Measurements from ENCODE around the gene AKAP8.

AKAP8 gene

GRCh38 chr19:15390814-15391213 lies 11.2 kb upstream of the AKAP8 start:
- DNase-seq (ENCODE audit: insufficient read length) (no peak), FAIRE-seq (no peak)
- no peak for TF ChIP-seq POLR2A (IDR thresholded peaks at IDR 0.05; ENCODE audit: low read depth, low read length)
- TF ChIP-seq TAF1 (IDR thresholded peaks at IDR 0.05; ENCODE audit: borderline replicate concordance, low read depth, low read length) = no peak
- TF ChIP-seq POLR2AphosphoS5 (IDR thresholded peaks at IDR 0.05; ENCODE audit: low read depth, low read length) = no peak

- FAIRE-seq = no peak
- no peak for TF ChIP-seq TAF1 (IDR thresholded peaks at IDR 0.05; ENCODE audit: borderline replicate concordance, low read depth, low read length)
- no peak for TF ChIP-seq POLR2AphosphoS5 (IDR thresholded peaks at IDR 0.05; ENCODE audit: low read depth, low read length)
- TF ChIP-seq POLR2A (IDR thresholded peaks at IDR 0.05; ENCODE audit: low read depth, low read length) = no peak
- no peak for DNase-seq (ENCODE audit: insufficient read length)
Observed at GRCh38 chr19:15381864-15382263, 2.3 kb upstream of the AKAP8 start.

GRCh38 chr19:15381429-15381828 lies 1.8 kb upstream of the AKAP8 start:
- FAIRE-seq = no peak
- TF ChIP-seq POLR2A (IDR thresholded peaks at IDR 0.05; ENCODE audit: low read depth, low read length) (no peak), POLR2AphosphoS5 (IDR thresholded peaks at IDR 0.05; ENCODE audit: low read depth, low read length) (no peak), TAF1 (IDR thresholded peaks at IDR 0.05; ENCODE audit: borderline replicate concordance, low read depth, low read length) (no peak)

GRCh38 chr19:15379999-15380647 lies 536 bp upstream of the AKAP8 start:
- DNase-seq (ENCODE audit: insufficient read length) (no peak), FAIRE-seq (no peak)
- TF ChIP-seq POLR2AphosphoS5 (IDR thresholded peaks at IDR 0.05; ENCODE audit: low read depth, low read length) = no peak
- TF ChIP-seq POLR2A (IDR thresholded peaks at IDR 0.05; ENCODE audit: low read depth, low read length) = no peak
- TF ChIP-seq TAF1 (IDR thresholded peaks at IDR 0.05; ENCODE audit: borderline replicate concordance, low read depth, low read length) = no peak

More at GRCh38 chr19:15381429-15381828, 1.8 kb upstream of the AKAP8 start:
- DNase-seq (ENCODE audit: insufficient read length) = no peak

- FAIRE-seq = peak; percentile 78
- no peak for DNase-seq (ENCODE audit: insufficient read length)
- TF ChIP-seq POLR2A (IDR thresholded peaks at IDR 0.05; ENCODE audit: low read depth, low read length) = 0 out of 2 replicates have a peak, but pooled peaks have one; percentile 17
- TF ChIP-seq POLR2AphosphoS5 (IDR thresholded peaks at IDR 0.05; ENCODE audit: low read depth, low read length) = no peak
- 0 out of 2 replicates have a peak, but pooled peaks have one; percentile 33 for TF ChIP-seq TAF1 (IDR thresholded peaks at IDR 0.05; ENCODE audit: borderline replicate concordance, low read depth, low read length)
Observed at GRCh38 chr19:15378534-15379082, 979 bp downstream of the AKAP8 start.

- DNase-seq (ENCODE audit: insufficient read length) = no peak
- TF ChIP-seq TAF1 (IDR thresholded peaks at IDR 0.05; ENCODE audit: borderline replicate concordance, low read depth, low read length) (no peak), POLR2AphosphoS5 (IDR thresholded peaks at IDR 0.05; ENCODE audit: low read depth, low read length) (no peak)
- FAIRE-seq = no peak
Observed at GRCh38 chr19:15374796-15375440, 4.7 kb downstream of the AKAP8 start.

- TF ChIP-seq POLR2A (IDR thresholded peaks at IDR 0.05; ENCODE audit: low read depth, low read length) (no peak), POLR2AphosphoS5 (IDR thresholded peaks at IDR 0.05; ENCODE audit: low read depth, low read length) (no peak), TAF1 (IDR thresholded peaks at IDR 0.05; ENCODE audit: borderline replicate concordance, low read depth, low read length) (no peak)
- no peak for FAIRE-seq
- DNase-seq (ENCODE audit: insufficient read length) = no peak
Observed at GRCh38 chr19:15374105-15374651, 5.4 kb downstream of the AKAP8 start.

GRCh38 chr19:15373644-15374043 lies 5.9 kb downstream of the AKAP8 start:
- TF ChIP-seq POLR2A (IDR thresholded peaks at IDR 0.05; ENCODE audit: low read depth, low read length) = no peak
- TF ChIP-seq TAF1 (IDR thresholded peaks at IDR 0.05; ENCODE audit: borderline replicate concordance, low read depth, low read length) = no peak
- no peak for TF ChIP-seq POLR2AphosphoS5 (IDR thresholded peaks at IDR 0.05; ENCODE audit: low read depth, low read length)
- FAIRE-seq (no peak), DNase-seq (ENCODE audit: insufficient read length) (no peak)

- FAIRE-seq = no peak
- no peak for DNase-seq (ENCODE audit: insufficient read length)
- TF ChIP-seq POLR2AphosphoS5 (IDR thresholded peaks at IDR 0.05; ENCODE audit: low read depth, low read length) (no peak), TAF1 (IDR thresholded peaks at IDR 0.05; ENCODE audit: borderline replicate concordance, low read depth, low read length) (no peak), POLR2A (IDR thresholded peaks at IDR 0.05; ENCODE audit: low read depth, low read length) (no peak)
Observed at GRCh38 chr19:15372891-15373301, 6.7 kb downstream of the AKAP8 start.

- no peak for FAIRE-seq
- no peak for DNase-seq (ENCODE audit: insufficient read length)
- TF ChIP-seq POLR2A (IDR thresholded peaks at IDR 0.05; ENCODE audit: low read depth, low read length) (no peak), TAF1 (IDR thresholded peaks at IDR 0.05; ENCODE audit: borderline replicate concordance, low read depth, low read length) (no peak), POLR2AphosphoS5 (IDR thresholded peaks at IDR 0.05; ENCODE audit: low read depth, low read length) (no peak)
Observed at GRCh38 chr19:15372470-15372869, 7.1 kb downstream of the AKAP8 start.

GRCh38 chr19:15371786-15372380 lies 7.7 kb downstream of the AKAP8 start:
- FAIRE-seq (no peak), DNase-seq (ENCODE audit: insufficient read length) (no peak)
- TF ChIP-seq TAF1 (IDR thresholded peaks at IDR 0.05; ENCODE audit: borderline replicate concordance, low read depth, low read length) (no peak), POLR2AphosphoS5 (IDR thresholded peaks at IDR 0.05; ENCODE audit: low read depth, low read length) (no peak), POLR2A (IDR thresholded peaks at IDR 0.05; ENCODE audit: low read depth, low read length) (no peak)
